Peyer's patch (tissue), 4 donors: ENCODE data around the gene GABRB1. TPM values are rescaled to one million over a fixed set of nuclear protein-coding genes. Genes with fewer than 3 reads are reported as not detected.

Experiments
- DNase-seq, 3 donors: peaks; one replicate each; pipeline ENCODE4 v3.0.0-alpha.2; 2017 to 2019
- H3K27ac ChIP-seq, 4 donors: fragments of 200-600 bp; sonication (generic); one replicate each; pipeline ENCODE4 v1.5.1; 2016 to 2019
- H3K27me3 ChIP-seq, 2 donors: fragments of 200-600 bp; sonication (generic); one replicate each; pipeline ENCODE4 v1.5.1; 2019
- H3K36me3 ChIP-seq, 3 donors: fragments of 200-600 bp; sonication (generic); one replicate each; pipeline ENCODE4 v1.5.1; 2016 to 2019
- H3K4me1 ChIP-seq, 4 donors: fragments of 200-600 bp; sonication (generic); one replicate each; pipeline ENCODE4 v1.5.1; 2016 to 2019
- H3K4me3 ChIP-seq, 4 donors: fragments of 200-600 bp; sonication (generic); 1 replicate in 3 of 4; 2 replicates in 1 of 4; pipeline ENCODE4 v1.5.1; 2016 to 2019; ENCODE audit warnings: mild to moderate bottlenecking in 1 of 4
- H3K9me3 ChIP-seq, 4 donors: fragments of 200-600 bp; sonication (generic); one replicate each; pipeline ENCODE4 v1.5.1; 2016 to 2019; ENCODE audit warnings: mild to moderate bottlenecking in 1 of 4
- POLR2A ChIP-seq, 2 donors: fragments of 450-650 bp; IDR thresholded peaks; one replicate each; pipeline ENCODE4 v1.5.1; 2017; ENCODE audit warnings: antibody characterized with exemption in 2 of 2, mild to moderate bottlenecking in 2 of 2, moderate library complexity in 2 of 2
- total RNA-seq, 4 donors: library from RNA; depleted of rRNA; stranded (reverse); fragments of >200 nt; gene quantifications; one replicate each; pipeline ENCODE4 v1.1.0, GENCODE V29; 2016
- TF ChIP-seq, protein P1 (sequence below), 6 experiments: fragments of 450-650 bp in 4 of 6; fragments of 200-600 bp in 2 of 6; sonication (generic) in 1 of 6; IDR thresholded peaks; one replicate each; pipeline ENCODE4 v1.5.1; 2017 to 2019; ENCODE audit warnings: antibody characterized with exemption in 6 of 6, mild to moderate bottlenecking in 3 of 6, moderate library complexity in 1 of 6

GABRB1 gene
- total RNA-seq: not detected

DNA sequence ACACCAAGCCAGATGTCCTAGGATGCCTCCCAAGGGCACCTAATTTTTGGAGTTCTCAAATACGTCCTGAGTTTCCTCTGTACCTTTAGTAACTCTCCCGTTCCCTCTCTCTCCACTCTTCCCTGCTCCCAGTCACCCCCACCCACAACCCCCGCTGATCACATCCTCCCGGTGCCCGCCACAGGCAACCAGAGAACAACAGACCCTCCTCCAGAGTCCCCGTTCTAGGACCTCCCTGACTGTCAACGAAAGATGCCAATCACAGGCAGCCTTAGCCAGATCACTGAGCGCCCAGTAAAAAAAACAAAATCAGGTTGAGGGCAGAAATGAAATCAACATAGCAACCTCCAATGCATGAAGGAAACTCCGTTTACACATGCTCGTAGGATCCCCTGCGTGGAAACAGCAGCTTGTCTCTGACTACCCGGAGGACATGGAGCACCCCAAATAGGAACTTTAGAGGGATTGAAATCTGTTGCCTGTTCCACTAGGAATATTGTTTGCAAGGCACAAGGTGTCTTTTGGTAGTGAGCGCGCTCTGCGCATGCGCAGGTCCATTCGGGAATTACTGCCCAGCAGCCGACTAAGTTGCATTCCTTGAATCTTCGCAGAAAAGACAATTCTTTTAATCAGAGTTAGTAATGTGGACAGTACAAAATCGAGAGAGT lies at the start of gene GABRB1:
TSS of gene GABRB1 (plus strand) at position 557 of the 668 bp plus-strand sequence.
- no peaks in the 10 kb centered on the region for H3K9me3 ChIP-seq
- H3K36me3 ChIP-seq: no peaks in the 10 kb centered on the region
- peaks cover 0 to 5% of the 10 kb centered on the region in 2 donors for H3K27me3 ChIP-seq
- peak in 2 of 3 donors; percentile 60 to 82 for DNase-seq
- peaks cover 0 to 9% (median 0%) of the 10 kb centered on the region in 4 donors for H3K4me1 ChIP-seq
- H3K27ac ChIP-seq: no peak within 1 kb of the TSS
- H3K4me3 ChIP-seq: peak within 1 kb of the TSS; percentile 3 to 59 (median 40)
- TF ChIP-seq, protein P1, sequence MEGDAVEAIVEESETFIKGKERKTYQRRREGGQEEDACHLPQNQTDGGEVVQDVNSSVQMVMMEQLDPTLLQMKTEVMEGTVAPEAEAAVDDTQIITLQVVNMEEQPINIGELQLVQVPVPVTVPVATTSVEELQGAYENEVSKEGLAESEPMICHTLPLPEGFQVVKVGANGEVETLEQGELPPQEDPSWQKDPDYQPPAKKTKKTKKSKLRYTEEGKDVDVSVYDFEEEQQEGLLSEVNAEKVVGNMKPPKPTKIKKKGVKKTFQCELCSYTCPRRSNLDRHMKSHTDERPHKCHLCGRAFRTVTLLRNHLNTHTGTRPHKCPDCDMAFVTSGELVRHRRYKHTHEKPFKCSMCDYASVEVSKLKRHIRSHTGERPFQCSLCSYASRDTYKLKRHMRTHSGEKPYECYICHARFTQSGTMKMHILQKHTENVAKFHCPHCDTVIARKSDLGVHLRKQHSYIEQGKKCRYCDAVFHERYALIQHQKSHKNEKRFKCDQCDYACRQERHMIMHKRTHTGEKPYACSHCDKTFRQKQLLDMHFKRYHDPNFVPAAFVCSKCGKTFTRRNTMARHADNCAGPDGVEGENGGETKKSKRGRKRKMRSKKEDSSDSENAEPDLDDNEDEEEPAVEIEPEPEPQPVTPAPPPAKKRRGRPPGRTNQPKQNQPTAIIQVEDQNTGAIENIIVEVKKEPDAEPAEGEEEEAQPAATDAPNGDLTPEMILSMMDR (IDR thresholded peaks at IDR 0.05): no peak
- no peak for TF ChIP-seq POLR2A (IDR thresholded peaks at IDR 0.05)

GRCh38 chr4:46984781-46985180 lies 46.6 kb upstream of the GABRB1 start:
- DNase-seq: no peak
- Histone ChIP-seq H3K36me3 (no peaks in the 10 kb centered on the region), H3K9me3 (no peaks in the 10 kb centered on the region), H3K4me3 (no peak overlapping the region), H3K27ac (no peak overlapping the region), H3K4me1 (no peaks in the 10 kb centered on the region), H3K27me3 (no peaks in the 10 kb centered on the region)
- TF ChIP-seq POLR2A (IDR thresholded peaks at IDR 0.05): no peak
- TF ChIP-seq, protein P1 (IDR thresholded peaks at IDR 0.05): no peak

DNA sequence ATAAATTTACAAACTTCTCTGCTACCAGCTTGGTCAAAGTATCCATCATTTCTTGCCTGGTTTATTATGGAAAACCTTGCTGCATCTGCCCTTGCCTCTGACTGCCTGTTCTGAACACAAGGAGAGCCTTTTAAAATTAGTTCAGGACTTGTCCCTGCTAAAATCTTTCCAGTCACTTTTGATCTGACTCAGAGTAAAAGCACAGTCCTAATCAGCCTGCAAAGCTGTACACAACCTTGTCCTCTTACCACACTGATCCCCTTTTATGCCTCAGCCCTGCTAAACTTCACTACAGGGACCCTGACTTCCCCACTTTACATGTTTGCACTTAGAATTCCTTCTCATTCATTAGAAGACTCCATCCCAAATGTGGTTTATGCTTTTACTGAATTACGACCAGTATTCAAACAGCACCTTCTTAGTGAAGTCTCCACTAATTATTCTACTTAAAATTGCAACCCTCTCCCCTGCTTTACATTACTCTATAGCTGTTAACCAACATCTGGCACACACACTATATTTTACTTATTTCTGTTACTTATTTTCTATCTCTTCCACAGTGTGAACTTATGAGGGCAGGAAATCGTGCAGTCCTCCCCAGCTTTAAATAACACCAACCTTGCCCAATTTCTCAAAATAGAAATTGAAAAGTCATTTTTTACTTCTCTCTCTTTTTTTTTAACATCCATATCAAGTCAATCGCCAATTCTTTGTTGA lies 44.3 kb upstream of the GABRB1 start:
- TF ChIP-seq POLR2A (IDR thresholded peaks at IDR 0.05): no peak
- TF ChIP-seq, protein P1 (IDR thresholded peaks at IDR 0.05): no peak
- Histone ChIP-seq H3K9me3 (no peaks in the 10 kb centered on the region), H3K36me3 (no peaks in the 10 kb centered on the region), H3K4me3 (no peak overlapping the region), H3K27ac (no peak overlapping the region), H3K4me1 (no peaks in the 10 kb centered on the region), H3K27me3 (no peaks in the 10 kb centered on the region)
- no peak for DNase-seq

GRCh38 chr4:46992338-46992737 lies 39.0 kb upstream of the GABRB1 start:
- H3K27ac ChIP-seq: no peak overlapping the region
- no peaks in the 10 kb centered on the region for H3K36me3 ChIP-seq
- TF ChIP-seq, protein P1 (IDR thresholded peaks at IDR 0.05): no peak
- TF ChIP-seq POLR2A (IDR thresholded peaks at IDR 0.05): no peak
- DNase-seq: no peak
- H3K4me1 ChIP-seq: peaks cover 0 to 14% (median 0%) of the 10 kb centered on the region in 4 donors
- no peaks in the 10 kb centered on the region for H3K27me3 ChIP-seq
- H3K4me3 ChIP-seq: no peak overlapping the region
- H3K9me3 ChIP-seq: no peaks in the 10 kb centered on the region

DNA sequence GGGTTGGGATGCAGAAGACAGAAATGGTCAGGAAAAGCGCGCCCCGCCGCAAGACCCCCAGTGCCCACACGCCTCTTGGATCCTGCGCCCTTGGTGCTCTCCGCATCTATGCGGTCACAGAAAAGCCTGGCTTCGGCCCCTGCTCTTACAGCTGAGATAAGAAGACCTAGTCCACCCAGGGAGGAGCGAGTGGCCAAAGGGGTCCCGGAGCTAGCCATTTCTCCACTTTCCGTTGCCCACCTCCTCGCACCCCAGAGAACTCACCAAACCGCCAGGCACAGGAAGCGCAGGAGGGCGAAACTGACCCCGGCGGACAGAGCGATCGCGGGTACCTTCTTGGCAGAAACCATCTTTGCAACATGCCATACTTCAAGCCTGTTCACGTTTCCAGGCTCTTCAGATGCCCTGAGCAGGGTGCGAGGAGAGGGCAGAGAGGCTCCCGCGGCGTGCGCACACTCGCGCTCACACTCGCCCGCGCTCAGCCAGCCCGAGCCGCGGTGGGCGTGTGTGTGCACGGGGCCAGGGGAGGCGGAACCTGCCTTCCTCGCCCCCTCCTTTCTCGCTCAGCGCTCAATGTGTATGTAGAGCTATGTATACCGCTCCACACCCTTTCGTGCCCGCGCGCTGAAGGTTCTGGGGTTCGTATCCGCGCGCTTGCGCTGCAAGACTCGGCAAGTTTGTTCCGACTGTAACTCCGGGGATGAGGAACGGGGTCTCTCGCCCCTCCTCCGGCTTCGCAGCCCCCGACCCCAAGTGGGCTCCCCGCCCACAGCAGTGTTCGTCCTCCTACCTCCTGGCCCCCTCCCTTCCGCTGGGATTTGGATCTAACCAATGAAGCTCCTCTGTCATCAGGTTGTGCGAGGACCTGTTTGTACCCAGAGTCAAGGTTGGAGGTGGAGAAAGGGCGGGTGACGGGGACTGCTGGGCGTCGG lies 38.0 kb upstream of the GABRB1 start, which contains the start of gene GABRA4:
TSS of gene GABRA4 (minus strand) at position 507 of the 932 bp plus-strand sequence. CDS start at position 350, 157 bp downstream.
- TF ChIP-seq, protein P1 (IDR thresholded peaks at IDR 0.05): no peak
- TF ChIP-seq POLR2A (IDR thresholded peaks at IDR 0.05): no peak
- Histone ChIP-seq H3K36me3 (no peaks in the 10 kb centered on the region), H3K27ac (no peak within 1 kb of the TSS), H3K4me3 (peak within 1 kb of the TSS in 3 of 4 donors; percentile 13 to 49 (median 48)), H3K9me3 (no peaks in the 10 kb centered on the region), H3K4me1 (peaks cover 0 to 14% (median 0%) of the 10 kb centered on the region in 4 donors), H3K27me3 (no peaks in the 10 kb centered on the region)
- peak in 1 of 3 donors; percentile 48 for DNase-seq
